ENCODE data around the gene PPP1R26. TPM values are rescaled to one million over a fixed set of nuclear protein-coding genes. Genes with fewer than 3 reads are reported as not detected.

Gene PPP1R26
- total and polyA plus RNA-seq, 9 of the 15 experiments (the other 6 are each of a cell fraction or from before 2014, with no cell fraction given) = 0.77 to 26.8 (median 9.3) TPM

DNA sequence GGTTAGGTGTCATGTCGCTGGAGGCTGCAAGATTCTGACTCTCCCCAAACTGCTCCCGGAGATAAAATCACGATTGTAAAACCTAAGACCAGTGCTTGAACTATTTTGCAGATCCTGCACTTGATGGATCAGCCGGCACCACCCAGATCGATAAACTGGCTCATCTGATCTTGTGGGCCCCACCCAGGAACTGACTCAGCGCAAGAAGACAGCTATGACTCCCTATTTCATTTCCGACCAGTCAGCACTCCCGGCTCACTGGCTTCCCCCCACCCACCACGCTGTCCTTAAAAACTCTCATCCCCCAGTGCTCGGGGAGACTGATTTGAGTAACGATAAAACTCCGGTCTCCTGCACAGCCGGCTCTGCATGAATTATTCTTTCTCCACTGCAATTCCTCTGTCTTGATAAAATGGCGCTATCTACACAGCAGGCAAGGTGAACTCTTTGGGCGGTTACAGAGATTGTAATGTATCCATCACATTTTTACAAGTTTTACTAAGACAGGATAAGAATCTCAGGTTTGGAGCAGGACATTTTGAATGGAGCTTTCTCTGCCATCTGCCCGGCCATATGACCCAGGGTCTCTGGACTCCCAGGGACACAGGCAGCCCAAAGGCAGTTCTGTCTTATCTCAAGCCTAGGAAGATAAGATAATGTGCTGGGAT is 10.6 kb upstream of the PPP1R26 start (continued):
- TF ChIP-seq, protein P1, sequence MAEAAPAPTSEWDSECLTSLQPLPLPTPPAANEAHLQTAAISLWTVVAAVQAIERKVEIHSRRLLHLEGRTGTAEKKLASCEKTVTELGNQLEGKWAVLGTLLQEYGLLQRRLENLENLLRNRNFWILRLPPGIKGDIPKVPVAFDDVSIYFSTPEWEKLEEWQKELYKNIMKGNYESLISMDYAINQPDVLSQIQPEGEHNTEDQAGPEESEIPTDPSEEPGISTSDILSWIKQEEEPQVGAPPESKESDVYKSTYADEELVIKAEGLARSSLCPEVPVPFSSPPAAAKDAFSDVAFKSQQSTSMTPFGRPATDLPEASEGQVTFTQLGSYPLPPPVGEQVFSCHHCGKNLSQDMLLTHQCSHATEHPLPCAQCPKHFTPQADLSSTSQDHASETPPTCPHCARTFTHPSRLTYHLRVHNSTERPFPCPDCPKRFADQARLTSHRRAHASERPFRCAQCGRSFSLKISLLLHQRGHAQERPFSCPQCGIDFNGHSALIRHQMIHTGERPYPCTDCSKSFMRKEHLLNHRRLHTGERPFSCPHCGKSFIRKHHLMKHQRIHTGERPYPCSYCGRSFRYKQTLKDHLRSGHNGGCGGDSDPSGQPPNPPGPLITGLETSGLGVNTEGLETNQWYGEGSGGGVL (CRISPR knock-in tag; IDR thresholded peaks at IDR 0.05) = no peak
- TF ChIP-seq TRIM24 (IDR thresholded peaks at IDR 0.05) (peak in 1 of 2 experiments; percentile 68; a peak in 1 of 4 replicates), ZNF436 (CRISPR knock-in tag; IDR thresholded peaks at IDR 0.05) (no peak), SIN3B (IDR thresholded peaks at IDR 0.05; ENCODE audit: low read depth) (no peak), KAT7 (CRISPR knock-in tag; IDR thresholded peaks at IDR 0.05; ENCODE audit: borderline replicate concordance) (no peak), HEY1 (CRISPR knock-in tag; IDR thresholded peaks at IDR 0.05; ENCODE audit: borderline replicate concordance) (no peak), GATAD2A (IDR thresholded peaks at IDR 0.05) (peak; percentile 27; the same call in 1 of the 2 replicates), ARID1B (IDR thresholded peaks at IDR 0.05) (peak; percentile 92), MEIS2 (IDR thresholded peaks at IDR 0.05; ENCODE audit: partially characterized antibody) (peak; percentile 82), HDAC3 (IDR thresholded peaks at IDR 0.05; ENCODE audit: borderline replicate concordance, partially characterized antibody) (peak; percentile 61), CBFA2T2 (conservative IDR thresholded peaks at IDR 0.05) (peak; percentile 46; the same call in 1 of the 2 replicates), KDM5B (IDR thresholded peaks at IDR 0.05; ENCODE audit: insufficient replicate concordance, low read depth, low read length) (peak; percentile 29), ZC3H11A (IDR thresholded peaks at IDR 0.05; ENCODE audit: low read depth, low read length) (peak; percentile 27; the same call in 1 of the 2 replicates), HDAC1 (IDR thresholded peaks at IDR 0.05) (peak in 1 of 2 experiments; percentile 80; a peak in 2 of 4 replicates), NFIC (IDR thresholded peaks at IDR 0.05) (peak; percentile 20; the same call in 1 of the 2 replicates), SMARCC2 (IDR thresholded peaks at IDR 0.05; ENCODE audit: low read depth) (peak; percentile 65; the same call in 1 of the 2 replicates), ZBTB1 (CRISPR knock-in tag; IDR thresholded peaks at IDR 0.05; ENCODE audit: borderline replicate concordance, low read depth) (no peak), JUN (IDR thresholded peaks at IDR 0.05; ENCODE audit: borderline replicate concordance, low read depth, low read length) (peak; percentile 81; the same call in 1 of the 2 replicates), JUN (CRISPR knock-in tag; IDR thresholded peaks at IDR 0.05; ENCODE audit: borderline replicate concordance) (no peak)
- TF ChIP-seq, protein P2, sequence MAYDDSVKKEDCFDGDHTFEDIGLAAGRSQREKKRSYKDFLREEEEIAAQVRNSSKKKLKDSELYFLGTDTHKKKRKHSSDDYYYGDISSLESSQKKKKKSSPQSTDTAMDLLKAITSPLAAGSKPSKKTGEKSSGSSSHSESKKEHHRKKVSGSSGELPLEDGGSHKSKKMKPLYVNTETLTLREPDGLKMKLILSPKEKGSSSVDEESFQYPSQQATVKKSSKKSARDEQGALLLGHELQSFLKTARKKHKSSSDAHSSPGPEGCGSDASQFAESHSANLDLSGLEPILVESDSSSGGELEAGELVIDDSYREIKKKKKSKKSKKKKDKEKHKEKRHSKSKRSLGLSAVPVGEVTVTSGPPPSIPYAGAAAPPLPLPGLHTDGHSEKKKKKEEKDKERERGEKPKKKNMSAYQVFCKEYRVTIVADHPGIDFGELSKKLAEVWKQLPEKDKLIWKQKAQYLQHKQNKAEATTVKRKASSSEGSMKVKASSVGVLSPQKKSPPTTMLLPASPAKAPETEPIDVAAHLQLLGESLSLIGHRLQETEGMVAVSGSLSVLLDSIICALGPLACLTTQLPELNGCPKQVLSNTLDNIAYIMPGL (CRISPR knock-in tag; IDR thresholded peaks at IDR 0.05) = no peak
- TF ChIP-seq, protein P3, sequence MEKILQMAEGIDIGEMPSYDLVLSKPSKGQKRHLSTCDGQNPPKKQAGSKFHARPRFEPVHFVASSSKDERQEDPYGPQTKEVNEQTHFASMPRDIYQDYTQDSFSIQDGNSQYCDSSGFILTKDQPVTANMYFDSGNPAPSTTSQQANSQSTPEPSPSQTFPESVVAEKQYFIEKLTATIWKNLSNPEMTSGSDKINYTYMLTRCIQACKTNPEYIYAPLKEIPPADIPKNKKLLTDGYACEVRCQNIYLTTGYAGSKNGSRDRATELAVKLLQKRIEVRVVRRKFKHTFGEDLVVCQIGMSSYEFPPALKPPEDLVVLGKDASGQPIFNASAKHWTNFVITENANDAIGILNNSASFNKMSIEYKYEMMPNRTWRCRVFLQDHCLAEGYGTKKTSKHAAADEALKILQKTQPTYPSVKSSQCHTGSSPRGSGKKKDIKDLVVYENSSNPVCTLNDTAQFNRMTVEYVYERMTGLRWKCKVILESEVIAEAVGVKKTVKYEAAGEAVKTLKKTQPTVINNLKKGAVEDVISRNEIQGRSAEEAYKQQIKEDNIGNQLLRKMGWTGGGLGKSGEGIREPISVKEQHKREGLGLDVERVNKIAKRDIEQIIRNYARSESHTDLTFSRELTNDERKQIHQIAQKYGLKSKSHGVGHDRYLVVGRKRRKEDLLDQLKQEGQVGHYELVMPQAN (IDR thresholded peaks at IDR 0.05; ENCODE audit: borderline replicate concordance) = 0 out of 2 replicates have a peak, but pooled peaks have one; percentile 46
- TF ChIP-seq, protein P4, sequence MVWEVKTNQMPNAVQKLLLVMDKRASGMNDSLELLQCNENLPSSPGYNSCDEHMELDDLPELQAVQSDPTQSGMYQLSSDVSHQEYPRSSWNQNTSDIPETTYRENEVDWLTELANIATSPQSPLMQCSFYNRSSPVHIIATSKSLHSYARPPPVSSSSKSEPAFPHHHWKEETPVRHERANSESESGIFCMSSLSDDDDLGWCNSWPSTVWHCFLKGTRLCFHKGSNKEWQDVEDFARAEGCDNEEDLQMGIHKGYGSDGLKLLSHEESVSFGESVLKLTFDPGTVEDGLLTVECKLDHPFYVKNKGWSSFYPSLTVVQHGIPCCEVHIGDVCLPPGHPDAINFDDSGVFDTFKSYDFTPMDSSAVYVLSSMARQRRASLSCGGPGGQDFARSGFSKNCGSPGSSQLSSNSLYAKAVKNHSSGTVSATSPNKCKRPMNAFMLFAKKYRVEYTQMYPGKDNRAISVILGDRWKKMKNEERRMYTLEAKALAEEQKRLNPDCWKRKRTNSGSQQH (CRISPR knock-in tag; IDR thresholded peaks at IDR 0.05) = no peak

All from K562 (cell line).